CD4-positive, alpha-beta T cell treated with Interleukin-12 subunit alpha and Interleukin-12 subunit beta, for 1 hour (primary cell): ENCODE measurements around the gene GLRA1.
"Not testable (repeated sequence)": the region's sequence is repeated elsewhere in the genome, so short reads cannot be mapped to it uniquely, and the experiment has no call there.

Experiments
- DNase-seq: peaks from one replicate; pipeline ENCODE4 v3.0.0-alpha.2; 2020

GLRA1 gene

GRCh38 chr5:151881621-151882225 is 42.9 kb downstream of the GLRA1 start:
- no peak for DNase-seq

- no peak for DNase-seq
Observed at GRCh38 chr5:151880324-151880723, 44.3 kb downstream of the GLRA1 start.

GRCh38 chr5:151873701-151874100 is 51.0 kb downstream of the GLRA1 start:
- DNase-seq, result no peak

- no peak for DNase-seq
Observed at GRCh38 chr5:151872701-151873100, 52.0 kb downstream of the GLRA1 start.

GRCh38 chr5:151870820-151871219 is 53.8 kb downstream of the GLRA1 start:
- DNase-seq, result no peak

- DNase-seq, result no peak
Observed at GRCh38 chr5:151870271-151870670, 54.4 kb downstream of the GLRA1 start.

GRCh38 chr5:151869843-151870242 is 54.8 kb downstream of the GLRA1 start:
- no peak for DNase-seq

GRCh38 chr5:151868451-151868850 is 56.2 kb downstream of the GLRA1 start:
- DNase-seq, result peak; percentile 49

GRCh38 chr5:151864061-151864748 is 60.4 kb downstream of the GLRA1 start:
- DNase-seq, result no peak

- DNase-seq, result no peak
Observed at GRCh38 chr5:151863566-151863965, 61.1 kb downstream of the GLRA1 start.

GRCh38 chr5:151862811-151863472 is 61.7 kb downstream of the GLRA1 start:
- no peak for DNase-seq

- not testable (repeated sequence) for DNase-seq
Observed at GRCh38 chr5:151860867-151861266, 63.8 kb downstream of the GLRA1 start.

- DNase-seq, result no peak
Observed at GRCh38 chr5:151856861-151857260, 67.8 kb downstream of the GLRA1 start.

GRCh38 chr5:151855701-151856100 is 69.0 kb downstream of the GLRA1 start:
- no peak for DNase-seq

- no peak for DNase-seq
Observed at GRCh38 chr5:151847871-151848270, 76.8 kb downstream of the GLRA1 start.

- DNase-seq, result no peak
Observed at GRCh38 chr5:151846765-151847164, 77.9 kb downstream of the GLRA1 start.

GRCh38 chr5:151832843-151833242 is 91.8 kb downstream of the GLRA1 start:
- not testable (repeated sequence) for DNase-seq

- DNase-seq, result no peak
Observed at GRCh38 chr5:151829370-151829769, 95.3 kb downstream of the GLRA1 start.

GRCh38 chr5:151825445-151825844 is 99.2 kb downstream of the GLRA1 start:
- peak; percentile 56 for DNase-seq

GRCh38 chr5:151822141-151822540 is 102.5 kb downstream of the GLRA1 start:
- no peak for DNase-seq

- DNase-seq, result no peak
Observed at GRCh38 chr5:151820903-151821302, 103.7 kb downstream of the GLRA1 start.

- DNase-seq, result no peak
Observed at GRCh38 chr5:151820271-151820670, 104.4 kb downstream of the GLRA1 start.

- DNase-seq, result no peak
Observed at GRCh38 chr5:151819830-151820229, 104.8 kb downstream of the GLRA1 start.

GRCh38 chr5:151815051-151815450 is 109.6 kb downstream of the GLRA1 start:
- no peak for DNase-seq
